Measurements from ENCODE around the gene HMCN1. TPM values are rescaled to one million over a fixed set of nuclear protein-coding genes. Genes with fewer than 3 reads are reported as not detected.

The HMCN1 gene
- polyA plus RNA-seq, 1 of the 3 experiments (the other 2 are of a cell fraction): 59.5 TPM

DNA sequence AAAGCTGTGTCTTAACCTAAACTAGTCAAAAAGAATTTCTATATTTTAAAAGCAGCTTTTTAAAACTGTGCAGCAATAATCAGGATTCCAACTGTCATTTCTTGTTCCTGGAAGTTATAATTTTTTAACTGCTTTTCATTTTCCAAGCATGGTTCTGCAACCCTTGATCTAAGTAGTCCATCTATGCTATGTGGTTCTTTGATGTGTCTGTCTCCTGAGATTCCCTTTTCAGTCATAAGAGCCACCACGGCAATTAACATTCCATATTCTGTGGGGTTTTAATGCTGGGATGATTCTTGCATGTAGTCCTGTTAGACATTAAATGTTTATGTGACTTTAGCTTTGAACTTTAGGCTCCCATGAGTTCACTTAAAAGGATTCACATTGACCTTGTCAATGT, 420.5 kb downstream of the HMCN1 start:
- peaks cover 5 to 9% of the 10 kb centered on the region in 2 experiments for H3K36me3 ChIP-seq (replicated peaks in 1 of 2; ENCODE audit: control insufficient read depth in 1 of 2, insufficient read depth in 2 of 2, low read length in 1 of 2)
- TF ChIP-seq, protein P1, sequence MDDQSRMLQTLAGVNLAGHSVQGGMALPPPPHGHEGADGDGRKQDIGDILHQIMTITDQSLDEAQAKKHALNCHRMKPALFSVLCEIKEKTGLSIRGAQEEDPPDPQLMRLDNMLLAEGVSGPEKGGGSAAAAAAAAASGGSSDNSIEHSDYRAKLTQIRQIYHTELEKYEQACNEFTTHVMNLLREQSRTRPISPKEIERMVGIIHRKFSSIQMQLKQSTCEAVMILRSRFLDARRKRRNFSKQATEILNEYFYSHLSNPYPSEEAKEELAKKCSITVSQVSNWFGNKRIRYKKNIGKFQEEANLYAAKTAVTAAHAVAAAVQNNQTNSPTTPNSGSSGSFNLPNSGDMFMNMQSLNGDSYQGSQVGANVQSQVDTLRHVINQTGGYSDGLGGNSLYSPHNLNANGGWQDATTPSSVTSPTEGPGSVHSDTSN (IDR thresholded peaks at IDR 0.05): peak; percentile 38
- 0 out of 4 replicates have a peak, but pooled peaks of 1 of the 2 experiments have one; percentile 14 for TF ChIP-seq EP300 (IDR thresholded peaks at IDR 0.05; ENCODE audit: borderline replicate concordance in 1 of 2, low read depth in 1 of 2, low read length in 1 of 2)
- 0 out of 2 replicates have a peak, but pooled peaks have one; percentile 10 for TF ChIP-seq TCF12 (IDR thresholded peaks at IDR 0.05)
- TF ChIP-seq TEAD4 (IDR thresholded peaks at IDR 0.05; ENCODE audit: borderline replicate concordance, insufficient read depth): no peak
- TF ChIP-seq RCOR1 (IDR thresholded peaks at IDR 0.05; ENCODE audit: low read length): no peak
- H2AFZ ChIP-seq (ENCODE audit: low read depth): no peak overlapping the region
- H3K4me2 ChIP-seq: no peak overlapping the region
- no peak overlapping the region for H3K9ac ChIP-seq
- ChIA-PET POLR2A (no interaction called here), CTCF (interaction anchor here (0.7 kb wide), 1 partner anchor 54 kb away, joined by 3 read pairs; no protein-coding TSS in a partner anchor)
- no peak for DNase-seq
- no peaks in the 10 kb centered on the region for H4K20me1 ChIP-seq (ENCODE audit: insufficient read depth)
- peak overlapping the region; percentile 84 to 95; a peak in 3 of 4 replicates for H3K27ac ChIP-seq (ENCODE audit: low read depth in 2 of 2, low read length in 1 of 2)
- peaks cover 21 to 47% of the 10 kb centered on the region in 2 experiments for H3K4me1 ChIP-seq (ENCODE audit: control insufficient read depth in 1 of 2, insufficient read depth in 2 of 2, low read depth in 1 of 2, low read length in 1 of 2)
- H3K4me3 ChIP-seq (ENCODE audit: low read depth in 2 of 2, low read length in 1 of 2): no peak overlapping the region
- no peaks in the 10 kb centered on the region for H3K9me3 ChIP-seq
- H3K79me2 ChIP-seq (ENCODE audit: insufficient read depth): no peaks in the 10 kb centered on the region
- H3K27me3 ChIP-seq (ENCODE audit: insufficient read depth): no peaks in the 10 kb centered on the region
- WGBS (ENCODE audit: low lambda C conversion rate): 19% methylated on average over 1 of the region's 1 CpG
- no peaks in the 10 kb centered on the region for H3K9me2 ChIP-seq
- peaks cover 41% of the 10 kb centered on the region for H3F3A ChIP-seq (replicated peaks; ENCODE audit: insufficient read depth)

- peaks cover 5 to 6% of the 10 kb centered on the region in 2 experiments for H3K36me3 ChIP-seq (replicated peaks in 1 of 2; ENCODE audit: control insufficient read depth in 1 of 2, insufficient read depth in 2 of 2, low read length in 1 of 2)
- no peaks in the 10 kb centered on the region for H3K9me2 ChIP-seq
- H3K4me1 ChIP-seq (ENCODE audit: control insufficient read depth in 1 of 2, insufficient read depth in 2 of 2, low read depth in 1 of 2, low read length in 1 of 2): peaks cover 21 to 47% of the 10 kb centered on the region in 2 experiments
- no peaks in the 10 kb centered on the region for H3K79me2 ChIP-seq (ENCODE audit: insufficient read depth)
- no peak overlapping the region for H3K4me3 ChIP-seq (ENCODE audit: low read depth in 2 of 2, low read length in 1 of 2)
- no peaks in the 10 kb centered on the region for H3K27me3 ChIP-seq (ENCODE audit: insufficient read depth)
- H3K4me2 ChIP-seq: peak overlapping the region; percentile 4; the same call in 1 of the 2 replicates
- peak; percentile 12 for DNase-seq
- H4K20me1 ChIP-seq (ENCODE audit: insufficient read depth): no peaks in the 10 kb centered on the region
- WGBS (ENCODE audit: low lambda C conversion rate): 0% methylated on average over 1 of the region's 1 CpG
- CTCF ChIA-PET: interaction anchor here (0.6 to 1.5 kb wide), 4 partner anchors 10 to 252 kb away, joined by 3 to 4 read pairs (median 3); no protein-coding TSS in a partner anchor
- no peak overlapping the region for H2AFZ ChIP-seq (ENCODE audit: low read depth)
- no peak overlapping the region for H3K9ac ChIP-seq
- no peaks in the 10 kb centered on the region for H3K9me3 ChIP-seq
- POLR2A ChIA-PET: no interaction called here
- peak overlapping the region; percentile 84 to 95 for H3K27ac ChIP-seq (ENCODE audit: low read depth in 2 of 2, low read length in 1 of 2)
- H3F3A ChIP-seq (replicated peaks; ENCODE audit: insufficient read depth): peaks cover 41% of the 10 kb centered on the region
- TF ChIP-seq RAD21 (IDR thresholded peaks at IDR 0.05; ENCODE audit: low read length): peak; percentile 68
- no peak for TF ChIP-seq SIN3A (IDR thresholded peaks at IDR 0.05; ENCODE audit: borderline replicate concordance, low read depth, low read length)
- TF ChIP-seq RCOR1 (IDR thresholded peaks at IDR 0.05; ENCODE audit: low read length): no peak
- TF ChIP-seq REST (IDR thresholded peaks at IDR 0.05; ENCODE audit: low read depth, low read length): no peak
- TF ChIP-seq YY1 (IDR thresholded peaks at IDR 0.05; ENCODE audit: low read depth): no peak
- TF ChIP-seq SMC3 (IDR thresholded peaks at IDR 0.05; ENCODE audit: low read depth, low read length): peak; percentile 59
- no peak for TF ChIP-seq GATA2 (CRISPR knock-in tag; IDR thresholded peaks at IDR 0.05)
- TF ChIP-seq RXRA (IDR thresholded peaks at IDR 0.05; ENCODE audit: borderline replicate concordance, low read depth): no peak
- TF ChIP-seq, protein P2, sequence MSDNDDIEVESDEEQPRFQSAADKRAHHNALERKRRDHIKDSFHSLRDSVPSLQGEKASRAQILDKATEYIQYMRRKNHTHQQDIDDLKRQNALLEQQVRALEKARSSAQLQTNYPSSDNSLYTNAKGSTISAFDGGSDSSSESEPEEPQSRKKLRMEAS (IDR thresholded peaks at IDR 0.05; ENCODE audit: low read depth): no peak
- TF ChIP-seq JUND (IDR thresholded peaks at IDR 0.05): peak; percentile 35; the same call in 1 of the 2 replicates
- no peak for TF ChIP-seq FOXJ3 (CRISPR knock-in tag; IDR thresholded peaks at IDR 0.05)
- TF ChIP-seq MXI1 (IDR thresholded peaks at IDR 0.05; ENCODE audit: low read depth, low read length): no peak
- no peak for TF ChIP-seq MEF2A (IDR thresholded peaks at IDR 0.05; ENCODE audit: borderline replicate concordance, low read depth)
- TF ChIP-seq EP300 (IDR thresholded peaks at IDR 0.05; ENCODE audit: borderline replicate concordance in 1 of 2, low read depth in 1 of 2, low read length in 1 of 2): peak in 1 of 2 experiments; percentile 8; a peak in 1 of 4 replicates
- TF ChIP-seq FOSL2 (IDR thresholded peaks at IDR 0.05; ENCODE audit: borderline replicate concordance, low read depth): peak; percentile 54; the same call in 1 of the 2 replicates
- TF ChIP-seq TAF1 (IDR thresholded peaks at IDR 0.05; ENCODE audit: borderline replicate concordance, low read depth, low read length): no peak
- TF ChIP-seq, protein P3, sequence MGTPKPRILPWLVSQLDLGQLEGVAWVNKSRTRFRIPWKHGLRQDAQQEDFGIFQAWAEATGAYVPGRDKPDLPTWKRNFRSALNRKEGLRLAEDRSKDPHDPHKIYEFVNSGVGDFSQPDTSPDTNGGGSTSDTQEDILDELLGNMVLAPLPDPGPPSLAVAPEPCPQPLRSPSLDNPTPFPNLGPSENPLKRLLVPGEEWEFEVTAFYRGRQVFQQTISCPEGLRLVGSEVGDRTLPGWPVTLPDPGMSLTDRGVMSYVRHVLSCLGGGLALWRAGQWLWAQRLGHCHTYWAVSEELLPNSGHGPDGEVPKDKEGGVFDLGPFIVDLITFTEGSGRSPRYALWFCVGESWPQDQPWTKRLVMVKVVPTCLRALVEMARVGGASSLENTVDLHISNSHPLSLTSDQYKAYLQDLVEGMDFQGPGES (IDR thresholded peaks at IDR 0.05; ENCODE audit: low read depth, low read length): no peak
Observed at GRCh38 chr1:186155594-186155993, 421.4 kb downstream of the HMCN1 start.
